ENCODE data around the gene ASTN2.

Gene ASTN2

DNA sequence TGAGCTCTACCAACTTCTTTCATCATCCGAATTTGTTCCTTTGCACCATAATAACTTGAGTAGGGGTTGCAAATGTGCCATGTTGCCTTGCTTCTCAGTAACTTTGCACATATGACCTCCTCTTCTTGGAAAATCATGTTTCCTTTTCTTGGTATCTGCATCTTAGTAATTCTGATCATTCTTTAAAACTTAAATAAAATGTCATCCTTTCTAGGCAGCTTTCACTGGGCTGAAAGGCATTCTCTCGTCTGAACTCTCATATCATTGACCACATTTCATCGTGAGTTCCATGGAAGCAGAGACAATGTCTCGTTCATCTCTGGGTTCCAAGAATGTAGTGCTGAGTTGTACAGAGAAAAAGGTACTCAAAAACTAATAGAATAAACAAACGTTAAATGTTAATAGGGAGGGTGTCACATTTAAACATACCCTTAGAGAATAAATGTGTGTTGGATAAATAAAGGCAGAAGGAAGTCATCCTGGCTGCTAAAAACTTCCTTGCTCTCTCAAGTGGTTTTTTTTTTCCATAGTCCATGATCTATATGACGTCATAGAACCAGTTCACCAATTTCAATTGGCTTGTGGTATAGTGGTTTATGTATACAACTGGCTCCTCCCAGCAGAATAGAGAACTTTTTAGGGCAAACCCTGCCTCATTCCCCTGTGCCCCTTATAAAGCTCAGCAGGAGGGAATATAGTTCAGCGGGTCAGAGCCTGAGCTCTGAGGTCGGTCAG is 945.9 kb downstream of the ASTN2 start:
- Histone ChIP-seq H3K27ac (ENCODE audit: low read depth, low read length) (no peak overlapping the region), H3K4me1 (ENCODE audit: control insufficient read depth, insufficient read depth, low read length) (no peaks in the 10 kb centered on the region), H3K36me3 (ENCODE audit: control insufficient read depth, insufficient read depth, low read length) (no peaks in the 10 kb centered on the region), H3K9ac (ENCODE audit: low read length) (no peak overlapping the region), H3K27me3 (ENCODE audit: control insufficient read depth, insufficient read depth, low read length) (no peaks in the 10 kb centered on the region), H3K4me3 (ENCODE audit: low read length) (no peak overlapping the region)

DNA sequence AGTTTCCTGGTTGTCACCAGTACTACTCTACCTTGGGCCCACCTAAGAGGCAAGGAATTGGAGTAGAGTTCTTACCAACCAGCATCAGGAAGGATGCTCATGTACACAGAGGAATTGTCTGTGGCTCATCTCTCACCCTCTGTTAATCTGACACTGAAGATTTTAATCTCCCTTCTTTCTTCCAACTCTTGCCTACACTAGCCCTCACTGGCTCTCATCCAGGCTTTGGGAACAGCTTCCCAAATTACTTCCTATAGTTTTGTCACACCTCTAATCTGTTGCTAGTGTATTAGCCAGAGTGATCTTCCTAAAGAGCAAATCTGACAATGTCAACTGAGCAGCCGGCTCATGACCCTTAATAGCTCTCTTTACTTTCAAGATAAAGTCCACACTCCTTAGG is 946.5 kb downstream of the ASTN2 start:
- no peaks in the 10 kb centered on the region for H3K36me3 ChIP-seq (ENCODE audit: control insufficient read depth, insufficient read depth, low read length)
- no peaks in the 10 kb centered on the region for H3K4me1 ChIP-seq (ENCODE audit: control insufficient read depth, insufficient read depth, low read length)
- no peak overlapping the region for H3K27ac ChIP-seq (ENCODE audit: low read depth, low read length)
- no peak overlapping the region for H3K9ac ChIP-seq (ENCODE audit: low read length)
- no peaks in the 10 kb centered on the region for H3K27me3 ChIP-seq (ENCODE audit: control insufficient read depth, insufficient read depth, low read length)
- no peak overlapping the region for H3K4me3 ChIP-seq (ENCODE audit: low read length)

DNA sequence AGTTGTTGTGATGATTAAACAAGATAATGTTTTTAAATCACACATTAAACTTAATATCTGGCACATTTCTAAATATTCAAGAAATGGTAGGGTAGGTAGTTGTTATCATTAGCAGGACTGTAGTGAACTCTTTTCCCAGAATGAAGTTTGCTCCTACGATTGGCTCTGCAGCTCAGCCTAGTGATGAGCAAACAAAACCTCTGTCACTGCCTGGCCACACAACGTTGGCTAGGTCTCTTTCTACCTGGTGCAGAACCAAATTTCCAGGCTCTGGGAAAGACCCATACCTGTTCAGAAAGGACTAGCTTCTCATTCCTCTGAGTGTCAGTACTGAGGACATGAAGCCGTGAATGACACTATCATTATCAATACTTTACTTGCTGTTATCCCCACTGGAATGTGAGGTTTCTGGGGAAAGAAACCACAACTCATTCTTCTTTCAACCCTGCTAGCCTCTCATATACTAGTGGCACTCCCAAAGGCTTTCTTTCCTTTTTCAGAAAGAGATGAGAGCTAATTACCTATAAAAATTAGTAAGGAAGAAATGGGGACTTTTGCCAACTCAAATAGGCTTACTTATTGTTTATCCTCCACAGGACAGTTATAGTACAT is 947.0 kb downstream of the ASTN2 start:
- no peaks in the 10 kb centered on the region for H3K27me3 ChIP-seq (ENCODE audit: control insufficient read depth, insufficient read depth, low read length)
- H3K27ac ChIP-seq (ENCODE audit: low read depth, low read length), result no peak overlapping the region
- no peaks in the 10 kb centered on the region for H3K36me3 ChIP-seq (ENCODE audit: control insufficient read depth, insufficient read depth, low read length)
- H3K4me3 ChIP-seq (ENCODE audit: low read length), result no peak overlapping the region
- H3K9ac ChIP-seq (ENCODE audit: low read length), result no peak overlapping the region
- H3K4me1 ChIP-seq (ENCODE audit: control insufficient read depth, insufficient read depth, low read length), result no peaks in the 10 kb centered on the region

DNA sequence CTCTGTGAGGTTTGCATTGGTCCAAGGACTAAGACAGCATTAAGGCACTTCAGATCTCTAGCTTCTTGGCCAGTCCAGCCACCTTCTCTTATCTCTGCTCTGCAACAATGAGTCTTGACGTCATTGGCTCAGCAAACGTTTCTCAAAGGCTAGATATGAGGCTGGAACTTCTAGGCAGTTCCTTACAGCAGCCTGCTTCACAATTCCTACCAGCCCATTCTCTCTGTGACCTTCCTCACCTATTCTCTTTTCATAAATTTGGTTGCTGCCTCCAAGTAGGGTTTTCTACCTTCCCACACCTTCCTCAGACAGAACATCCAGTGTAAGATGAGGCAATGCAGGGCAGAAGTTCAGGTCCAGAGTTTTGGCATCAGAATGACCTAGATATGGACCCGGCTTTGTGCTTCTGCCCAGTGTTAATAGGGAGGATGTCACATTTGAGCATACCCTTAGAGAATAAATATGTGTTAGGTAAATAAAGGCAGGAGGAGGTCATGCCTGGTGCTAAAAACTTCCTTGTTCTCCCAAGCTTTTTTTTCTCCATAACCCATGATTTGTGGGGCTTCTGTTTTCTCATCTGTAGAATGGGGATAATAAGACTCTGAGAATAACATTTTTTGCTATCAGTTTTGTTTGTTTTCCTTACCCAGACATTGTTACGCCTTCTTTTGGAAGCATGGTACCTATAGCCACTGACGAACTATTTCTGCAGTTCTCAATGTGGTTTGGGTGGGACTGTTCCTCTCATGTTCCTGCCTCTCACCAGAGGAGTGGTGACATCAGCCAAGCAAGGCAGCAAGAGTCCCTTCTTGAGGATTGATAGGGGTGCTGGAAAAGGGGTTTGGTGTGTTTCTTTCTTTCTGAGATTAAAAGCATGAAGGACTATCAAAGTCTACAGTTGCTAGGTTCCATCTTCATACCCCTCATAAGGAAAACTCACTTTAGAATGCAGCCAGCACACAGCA is 948.3 kb downstream of the ASTN2 start:
- Histone ChIP-seq H3K36me3 (ENCODE audit: control insufficient read depth, insufficient read depth, low read length) (no peaks in the 10 kb centered on the region), H3K27ac (ENCODE audit: low read depth, low read length) (no peak overlapping the region)

DNA sequence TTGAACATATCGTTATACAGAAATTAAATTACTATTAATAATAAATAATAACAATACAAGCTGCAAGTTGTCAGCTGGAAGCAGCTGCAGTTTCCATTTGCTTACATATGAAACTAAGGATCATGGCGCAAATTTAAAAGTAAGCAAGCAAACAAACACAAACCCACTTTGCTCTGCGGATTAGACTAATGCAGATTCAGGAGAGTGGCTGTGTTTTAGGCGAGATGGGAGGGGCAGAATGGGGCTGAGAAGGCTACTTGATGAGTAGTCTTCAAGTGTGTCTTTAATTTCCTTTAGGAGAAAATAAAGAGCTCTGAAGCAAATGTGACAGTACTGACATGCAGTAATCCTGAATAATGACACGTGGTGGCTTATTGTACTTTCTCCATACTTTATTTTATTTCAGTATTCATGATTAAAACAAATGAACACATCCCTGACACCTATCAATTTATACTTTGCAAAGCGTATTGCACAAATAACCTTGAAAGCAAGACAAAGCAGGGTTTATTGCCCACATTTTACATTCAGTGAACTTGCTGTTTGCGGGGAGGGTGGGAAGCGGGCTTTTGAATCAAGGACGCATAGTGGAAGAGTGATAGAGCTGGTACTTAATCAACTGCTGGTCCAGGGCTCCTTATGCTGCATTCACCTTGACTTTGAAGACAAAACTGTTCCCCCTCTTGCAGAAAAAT is 949.1 kb downstream of the ASTN2 start:
- Histone ChIP-seq H3K4me1 (ENCODE audit: control insufficient read depth, insufficient read depth, low read length) (no peaks in the 10 kb centered on the region), H3K9ac (ENCODE audit: low read length) (no peak overlapping the region), H3K4me3 (ENCODE audit: low read length) (no peak overlapping the region), H3K27ac (ENCODE audit: low read depth, low read length) (no peak overlapping the region), H3K27me3 (ENCODE audit: control insufficient read depth, insufficient read depth, low read length) (no peaks in the 10 kb centered on the region), H3K36me3 (ENCODE audit: control insufficient read depth, insufficient read depth, low read length) (no peaks in the 10 kb centered on the region)

More for the DNA sequence above, 948.3 kb downstream of the ASTN2 start:
- no peak overlapping the region for H3K4me3 ChIP-seq (ENCODE audit: low read length)
- no peak overlapping the region for H3K9ac ChIP-seq (ENCODE audit: low read length)
- H3K4me1 ChIP-seq (ENCODE audit: control insufficient read depth, insufficient read depth, low read length), result no peaks in the 10 kb centered on the region
- H3K27me3 ChIP-seq (ENCODE audit: control insufficient read depth, insufficient read depth, low read length), result no peaks in the 10 kb centered on the region

DNA sequence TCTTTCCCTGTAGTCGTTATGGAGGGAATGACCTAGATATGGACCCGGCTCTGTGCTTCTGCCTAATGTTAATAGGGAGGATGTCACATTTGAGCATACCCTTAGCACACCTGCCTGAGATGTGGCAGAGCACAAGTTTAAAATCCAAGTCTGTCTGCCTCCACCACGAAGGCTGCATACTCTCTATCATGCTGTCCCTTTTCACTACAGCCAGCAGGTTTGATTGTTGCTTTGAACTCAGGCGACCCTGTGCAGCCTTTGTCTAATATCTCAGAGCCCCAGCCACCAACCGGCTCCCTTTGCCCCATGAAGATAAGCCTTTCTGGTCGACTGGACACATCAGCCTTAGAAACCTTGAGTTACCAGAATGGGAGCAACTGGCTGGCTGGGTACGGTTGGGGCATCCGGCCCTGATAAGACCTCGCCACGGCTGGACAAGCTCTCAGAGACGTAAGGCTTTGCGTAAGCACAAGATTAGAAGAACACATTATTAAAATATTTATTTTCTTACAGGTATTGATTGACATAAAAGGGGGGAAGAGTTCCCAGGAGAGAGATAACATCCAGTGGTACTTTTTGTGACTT is 949.8 kb downstream of the ASTN2 start:
- Histone ChIP-seq H3K4me3 (ENCODE audit: low read length) (no peak overlapping the region), H3K27me3 (ENCODE audit: control insufficient read depth, insufficient read depth, low read length) (no peaks in the 10 kb centered on the region), H3K36me3 (ENCODE audit: control insufficient read depth, insufficient read depth, low read length) (no peaks in the 10 kb centered on the region), H3K4me1 (ENCODE audit: control insufficient read depth, insufficient read depth, low read length) (no peaks in the 10 kb centered on the region), H3K27ac (ENCODE audit: low read depth, low read length) (no peak overlapping the region), H3K9ac (ENCODE audit: low read length) (no peak overlapping the region)

DNA sequence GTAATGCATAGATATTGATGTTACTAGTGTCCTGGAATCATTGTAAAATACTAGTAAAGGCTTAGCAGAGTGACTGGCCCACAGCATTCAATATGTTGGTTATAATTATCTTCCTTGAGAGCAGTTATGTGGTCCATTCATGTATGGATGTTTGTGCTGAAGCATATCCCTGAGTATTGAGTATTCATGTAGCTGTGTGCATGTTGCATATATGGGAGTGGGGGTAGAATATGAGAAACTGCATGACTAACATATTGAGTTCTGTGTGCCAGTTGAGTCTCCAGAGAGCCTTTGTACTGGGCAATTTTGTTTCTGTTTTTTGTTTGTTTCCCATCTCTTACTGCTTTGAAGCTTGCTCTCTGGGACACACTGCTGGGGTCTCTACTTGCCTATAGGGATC is 950.4 kb downstream of the ASTN2 start:
- H3K4me1 ChIP-seq (ENCODE audit: control insufficient read depth, insufficient read depth, low read length), result no peaks in the 10 kb centered on the region
- H3K9ac ChIP-seq (ENCODE audit: low read length), result no peak overlapping the region
- H3K27me3 ChIP-seq (ENCODE audit: control insufficient read depth, insufficient read depth, low read length), result no peaks in the 10 kb centered on the region
- H3K36me3 ChIP-seq (ENCODE audit: control insufficient read depth, insufficient read depth, low read length), result no peaks in the 10 kb centered on the region
- no peak overlapping the region for H3K4me3 ChIP-seq (ENCODE audit: low read length)
- no peak overlapping the region for H3K27ac ChIP-seq (ENCODE audit: low read depth, low read length)

DNA sequence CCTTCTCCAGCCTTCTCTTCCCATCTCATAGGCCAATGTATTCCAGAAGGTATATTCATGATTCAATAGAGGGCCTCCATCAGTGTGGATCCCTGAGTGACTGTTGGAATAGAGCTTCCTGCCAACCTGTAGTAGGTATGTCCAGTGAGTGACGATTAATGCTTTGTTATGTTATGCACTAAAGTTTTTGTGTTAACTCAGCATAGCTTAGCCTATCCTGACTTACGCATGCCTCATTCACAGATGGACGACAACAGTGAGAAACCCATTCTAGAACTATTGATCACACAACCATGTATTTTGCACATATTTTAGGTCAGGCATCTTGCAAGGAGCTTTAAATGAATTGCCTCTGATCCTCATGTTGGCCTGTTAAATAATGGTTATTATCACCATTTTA is 953.2 kb downstream of the ASTN2 start:
- H3K27me3 ChIP-seq (ENCODE audit: control insufficient read depth, insufficient read depth, low read length), result no peaks in the 10 kb centered on the region
- H3K36me3 ChIP-seq (ENCODE audit: control insufficient read depth, insufficient read depth, low read length), result no peaks in the 10 kb centered on the region
- H3K4me3 ChIP-seq (ENCODE audit: low read length), result no peak overlapping the region
- H3K9ac ChIP-seq (ENCODE audit: low read length), result no peak overlapping the region
- no peak overlapping the region for H3K27ac ChIP-seq (ENCODE audit: low read depth, low read length)
- H3K4me1 ChIP-seq (ENCODE audit: control insufficient read depth, insufficient read depth, low read length), result no peaks in the 10 kb centered on the region

DNA sequence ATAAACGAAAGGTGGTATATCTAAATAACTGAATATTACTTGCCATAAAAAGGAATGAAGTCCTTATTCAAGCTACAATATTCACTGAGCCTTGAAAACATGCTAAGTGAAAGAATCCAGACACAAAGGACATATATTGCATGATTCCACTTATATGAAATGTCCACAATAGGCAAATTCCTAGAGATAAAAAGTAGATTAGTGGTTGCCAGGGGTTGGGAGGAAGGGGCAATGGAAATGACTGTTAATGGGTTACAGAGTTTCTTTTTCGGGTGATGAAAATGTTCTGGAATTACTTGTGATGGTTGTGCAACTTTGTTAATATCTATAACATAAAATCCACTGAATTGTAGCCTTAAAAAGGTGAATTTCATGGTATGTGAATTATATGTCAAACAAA is 954.8 kb downstream of the ASTN2 start:
- no peak overlapping the region for H3K27ac ChIP-seq (ENCODE audit: low read depth, low read length)
- H3K4me1 ChIP-seq (ENCODE audit: control insufficient read depth, insufficient read depth, low read length), result no peaks in the 10 kb centered on the region
- no peak overlapping the region for H3K9ac ChIP-seq (ENCODE audit: low read length)

DNA sequence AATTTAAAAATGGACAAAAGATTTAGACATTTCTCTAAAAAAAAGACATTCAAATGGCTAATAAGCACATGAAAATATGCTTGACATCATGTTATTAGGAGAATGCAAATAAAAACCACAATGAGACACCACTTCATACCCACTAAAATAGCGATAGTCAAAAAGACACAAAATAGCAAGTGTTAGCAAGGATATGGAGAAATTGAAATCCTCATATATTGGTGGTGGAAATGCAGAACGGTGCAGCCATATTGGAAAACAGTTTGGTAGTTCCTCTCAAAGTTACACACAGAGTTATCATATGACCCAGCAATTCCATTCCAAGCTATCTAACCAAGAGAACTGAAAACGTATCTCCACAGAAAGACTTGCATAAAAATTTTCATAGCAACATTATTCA is 955.3 kb downstream of the ASTN2 start:
- H3K36me3 ChIP-seq (ENCODE audit: control insufficient read depth, insufficient read depth, low read length), result no peaks in the 10 kb centered on the region
- H3K4me3 ChIP-seq (ENCODE audit: low read length), result no peak overlapping the region
- no peaks in the 10 kb centered on the region for H3K4me1 ChIP-seq (ENCODE audit: control insufficient read depth, insufficient read depth, low read length)
- no peaks in the 10 kb centered on the region for H3K27me3 ChIP-seq (ENCODE audit: control insufficient read depth, insufficient read depth, low read length)
- H3K9ac ChIP-seq (ENCODE audit: low read length), result no peak overlapping the region
- H3K27ac ChIP-seq (ENCODE audit: low read depth, low read length), result no peak overlapping the region

More for the DNA sequence above, 954.8 kb downstream of the ASTN2 start:
- Histone ChIP-seq H3K4me3 (ENCODE audit: low read length) (no peak overlapping the region), H3K36me3 (ENCODE audit: control insufficient read depth, insufficient read depth, low read length) (no peaks in the 10 kb centered on the region), H3K27me3 (ENCODE audit: control insufficient read depth, insufficient read depth, low read length) (no peaks in the 10 kb centered on the region)

DNA sequence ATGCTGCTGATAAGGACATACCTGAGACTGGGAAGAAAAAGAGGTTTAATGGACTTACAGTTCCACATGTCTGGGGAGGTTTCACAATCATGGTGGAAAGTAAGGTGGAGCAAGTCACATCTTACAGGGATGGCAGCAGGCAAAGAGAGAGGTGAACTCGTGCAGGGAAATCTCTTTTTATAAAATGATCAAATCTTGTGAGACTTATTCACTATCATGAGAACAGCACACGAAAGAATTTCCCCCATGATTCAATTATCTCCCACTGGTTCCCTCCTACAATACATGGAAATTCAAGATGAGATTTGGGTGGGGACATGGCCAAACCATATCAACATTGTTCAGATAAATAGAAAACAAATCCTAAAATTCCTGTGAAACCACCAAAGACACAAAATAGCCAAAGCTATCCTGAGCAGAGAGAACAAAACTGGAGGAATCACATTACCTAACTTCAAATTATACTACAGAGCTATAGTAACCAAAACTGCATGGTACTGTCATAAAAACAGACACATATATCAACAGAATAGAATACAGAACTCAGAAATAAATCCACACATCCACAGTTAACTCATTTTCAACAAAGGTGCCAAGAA is 958.3 kb downstream of the ASTN2 start:
- Histone ChIP-seq H3K9ac (ENCODE audit: low read length) (no peak overlapping the region), H3K4me1 (ENCODE audit: control insufficient read depth, insufficient read depth, low read length) (no peaks in the 10 kb centered on the region), H3K27ac (ENCODE audit: low read depth, low read length) (no peak overlapping the region), H3K4me3 (ENCODE audit: low read length) (no peak overlapping the region), H3K36me3 (ENCODE audit: control insufficient read depth, insufficient read depth, low read length) (no peaks in the 10 kb centered on the region), H3K27me3 (ENCODE audit: control insufficient read depth, insufficient read depth, low read length) (no peaks in the 10 kb centered on the region)
